ENCODE results near the gene MAGI3.

DNA sequence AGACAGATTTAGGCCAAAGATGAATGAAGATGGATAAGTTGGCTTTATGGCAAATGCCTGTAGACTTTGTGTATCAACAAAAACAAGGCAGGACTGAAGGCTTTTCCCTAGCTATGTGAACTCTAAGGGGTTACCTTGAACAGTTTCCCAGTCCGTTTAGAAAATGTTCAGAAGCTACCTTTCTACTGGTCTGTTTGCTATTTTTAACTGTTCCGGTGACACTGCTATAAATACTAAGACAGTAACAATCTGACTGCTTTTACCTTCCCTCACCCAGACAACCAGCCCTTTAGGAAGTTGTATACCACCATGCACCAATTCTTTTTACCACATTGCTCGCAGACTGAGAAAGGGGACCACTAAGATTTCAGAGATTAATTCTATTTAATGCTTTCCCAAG, 266.8 kb downstream of the MAGI3 start:
- TF ChIP-seq GATA2 (IDR thresholded peaks at IDR 0.05; ENCODE audit: low read depth, low read length), result no peak
- TF ChIP-seq GATA3 (IDR thresholded peaks at IDR 0.05; ENCODE audit: low read depth, low read length), result no peak
